ENCODE results near the gene RIC1. TPM values are rescaled to one million over a fixed set of nuclear protein-coding genes. Genes with fewer than 3 reads are reported as not detected.
"Not testable (repeated sequence)": the region's sequence is repeated elsewhere in the genome, so short reads cannot be mapped to it uniquely, and the experiment has no call there.

Gene RIC1
- total RNA-seq, 2 donors from 2014 or later: 12.2 to 18.1 TPM

GRCh38 chr9:5651246-5651645 is 22.3 kb downstream of the RIC1 start:
- no peak for TF ChIP-seq CTCF (IDR thresholded peaks at IDR 0.05)
- Histone ChIP-seq H3K4me3 (no peak overlapping the region), H3K9me3 (peaks cover 7 to 48% of the 10 kb centered on the region in 2 donors)

GRCh38 chr9:5652821-5653220 is 23.9 kb downstream of the RIC1 start:
- TF ChIP-seq CTCF (IDR thresholded peaks at IDR 0.05): no peak
- Histone ChIP-seq H3K27ac (no peak overlapping the region), H3K36me3 (no peaks in the 10 kb centered on the region), H3K4me1 (no peaks in the 10 kb centered on the region), H3K9me3 (peaks cover 7 to 48% of the 10 kb centered on the region in 2 donors), H3K27me3 (no peaks in the 10 kb centered on the region), H3K4me3 (no peak overlapping the region)
- no peak for DNase-seq (ENCODE audit: low spot score)

More at GRCh38 chr9:5651246-5651645, 22.3 kb downstream of the RIC1 start:
- no peaks in the 10 kb centered on the region for H3K36me3 ChIP-seq
- no peak overlapping the region for H3K27ac ChIP-seq
- H3K27me3 ChIP-seq: no peaks in the 10 kb centered on the region
- no peaks in the 10 kb centered on the region for H3K4me1 ChIP-seq
- no peak for DNase-seq (ENCODE audit: low spot score)

DNA sequence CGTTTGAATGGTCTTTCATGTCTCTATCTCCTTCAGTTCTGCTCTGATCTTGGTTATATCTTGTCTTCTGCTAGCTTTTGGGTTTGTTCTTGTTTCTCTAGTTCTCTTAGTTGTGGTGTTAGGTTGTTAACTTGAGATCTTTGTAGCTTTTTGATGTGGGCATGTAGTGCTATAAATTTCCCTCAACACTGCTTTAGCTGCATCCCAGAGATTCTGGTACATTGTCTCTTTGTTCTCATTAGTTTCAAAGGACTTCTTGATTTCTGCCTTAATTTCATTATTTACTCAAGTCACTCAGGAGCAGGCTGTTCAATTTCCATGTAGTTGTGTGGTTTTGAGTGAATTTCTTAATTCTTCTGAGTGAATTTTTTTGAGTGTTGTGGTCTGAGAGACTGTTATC is 33.9 kb downstream of the RIC1 start:
- H3K27me3 ChIP-seq; H3K9me3 ChIP-seq; H3K27ac ChIP-seq; H3K4me3 ChIP-seq; H3K36me3 ChIP-seq; H3K4me1 ChIP-seq; DNase-seq (ENCODE audit: low spot score): not testable (repeated sequence)

DNA sequence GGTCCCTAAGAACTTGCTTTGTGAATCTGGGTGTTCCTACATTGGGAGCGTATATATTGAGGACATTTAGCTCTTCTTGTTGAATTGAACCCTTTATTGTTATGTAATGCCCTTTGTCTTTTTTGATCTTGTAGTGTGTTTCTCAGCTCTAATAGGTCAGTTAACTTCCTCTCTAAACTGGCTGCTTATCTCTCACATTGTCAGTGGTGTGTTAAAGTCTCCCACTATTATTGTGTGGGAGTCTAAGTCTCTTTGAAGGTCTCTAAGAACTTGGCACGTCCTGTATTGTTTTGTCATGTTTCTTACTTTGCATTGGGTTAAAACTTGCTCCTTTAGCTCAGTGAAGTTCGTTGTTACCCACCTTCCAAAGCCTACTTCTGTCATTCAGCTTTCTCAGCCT is 36.2 kb downstream of the RIC1 start:
- peaks cover 0 to 9% of the 10 kb centered on the region in 2 donors for H3K9me3 ChIP-seq
- no peaks in the 10 kb centered on the region for H3K4me1 ChIP-seq
- TF ChIP-seq CTCF (IDR thresholded peaks at IDR 0.05): no peak
- H3K27ac ChIP-seq: no peak overlapping the region
- DNase-seq (ENCODE audit: low spot score): no peak
- H3K4me3 ChIP-seq: no peak overlapping the region
- H3K36me3 ChIP-seq: no peaks in the 10 kb centered on the region
- no peaks in the 10 kb centered on the region for H3K27me3 ChIP-seq

DNA sequence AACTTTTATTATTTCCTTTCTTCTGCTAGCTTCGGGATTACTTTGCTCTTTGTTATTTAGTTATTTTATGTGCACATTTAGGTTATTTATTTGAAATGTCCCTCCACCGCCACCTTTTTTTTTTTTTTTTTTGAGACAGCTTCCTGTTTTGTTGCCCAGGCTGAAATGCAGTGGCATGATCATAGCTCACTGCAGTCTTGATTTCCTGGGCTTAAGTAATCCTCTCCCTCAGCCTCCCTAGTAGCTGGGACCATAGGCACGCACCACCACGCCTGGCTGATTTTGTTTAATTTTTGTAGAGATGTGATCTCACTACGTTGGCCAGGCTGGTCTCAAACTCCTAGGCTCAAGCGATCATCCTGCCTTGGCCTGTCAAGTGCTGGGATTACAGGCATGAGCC is 38.5 kb downstream of the RIC1 start:
- Histone ChIP-seq H3K36me3 (no peaks in the 10 kb centered on the region), H3K27me3 (no peaks in the 10 kb centered on the region), H3K27ac (no peak overlapping the region), H3K9me3 (peaks cover 0 to 9% of the 10 kb centered on the region in 2 donors), H3K4me3 (no peak overlapping the region), H3K4me1 (peaks cover 0 to 4% of the 10 kb centered on the region in 2 donors)
- no peak for TF ChIP-seq CTCF (IDR thresholded peaks at IDR 0.05)
- no peak for DNase-seq (ENCODE audit: low spot score)

GRCh38 chr9:5670079-5670478 is 41.2 kb downstream of the RIC1 start:
- TF ChIP-seq CTCF (IDR thresholded peaks at IDR 0.05): no peak
- H3K4me3 ChIP-seq: no peak overlapping the region
- H3K36me3 ChIP-seq: no peaks in the 10 kb centered on the region
- H3K4me1 ChIP-seq: peaks cover 0 to 4% of the 10 kb centered on the region in 2 donors
- H3K27ac ChIP-seq: no peak overlapping the region
- H3K9me3 ChIP-seq: no peaks in the 10 kb centered on the region
- DNase-seq (ENCODE audit: low spot score): no peak
- H3K27me3 ChIP-seq: no peaks in the 10 kb centered on the region

Data from right atrium auricular region (tissue), 2 donors.